Measurements from ENCODE around the gene FUT6.

Gene FUT6

DNA sequence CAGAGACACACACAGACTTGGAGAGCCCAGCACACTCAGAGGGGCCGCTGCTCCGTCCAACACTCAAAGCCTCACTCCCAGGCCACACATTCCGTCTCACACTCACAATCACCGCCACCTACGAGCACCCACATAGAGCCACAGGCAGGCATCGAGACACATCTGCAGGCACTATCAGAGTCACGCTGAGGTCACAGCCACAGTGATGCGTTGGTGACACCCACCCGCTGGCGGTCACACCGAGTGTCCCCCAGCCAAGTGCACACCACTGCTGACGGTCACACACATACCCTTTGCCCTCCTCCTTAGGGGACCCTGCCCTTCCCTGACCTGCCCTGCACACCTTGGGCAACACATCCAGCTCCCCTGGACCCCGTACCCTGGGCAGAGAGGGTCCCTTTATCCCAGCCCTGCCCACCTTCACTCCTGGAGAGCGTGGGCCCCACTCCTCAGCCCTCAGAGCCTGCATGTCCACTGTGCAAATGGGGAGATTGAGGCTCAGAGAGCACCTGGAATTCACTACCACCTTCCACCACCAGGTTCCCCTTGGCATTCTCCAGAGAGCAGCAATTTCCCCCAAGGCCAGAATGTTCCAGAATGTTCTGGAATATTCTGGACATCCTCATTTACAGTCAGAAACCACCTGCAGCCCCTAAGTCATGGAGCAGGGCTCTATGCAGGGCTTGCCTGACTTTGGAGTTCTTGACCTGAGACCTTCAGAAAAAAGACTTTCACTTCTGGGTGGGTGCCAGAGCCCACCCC is 25.4 kb upstream of the FUT6 start:
- Histone ChIP-seq H3K9me2 (ENCODE audit: low read depth, low read length) (no peaks in the 10 kb centered on the region), H3K79me2 (ENCODE audit: insufficient read depth, low read length) (no peaks in the 10 kb centered on the region), H2AFZ (ENCODE audit: low read length) (no peak overlapping the region), H3K4me1 (ENCODE audit: insufficient read depth, low read length, severe bottlenecking) (no peaks in the 10 kb centered on the region), H3K9ac (ENCODE audit: low read length) (no peak overlapping the region), H3K36me3 (ENCODE audit: insufficient read depth, low read length) (no peaks in the 10 kb centered on the region), H3K4me3 (ENCODE audit: low read depth, low read length, poor library complexity, severe bottlenecking) (no peak overlapping the region), H3K27me3 (ENCODE audit: insufficient read depth, low read length) (peaks cover 7% of the 10 kb centered on the region; the same call in 1 of the 2 replicates), H3K4me2 (ENCODE audit: low read length) (no peak overlapping the region), H3F3A (ENCODE audit: insufficient read depth, low read length) (no peaks in the 10 kb centered on the region), H3K9me3 (ENCODE audit: low read length) (no peaks in the 10 kb centered on the region), H4K20me1 (ENCODE audit: insufficient read depth, low read length) (no peaks in the 10 kb centered on the region), H3K27ac (ENCODE audit: low read depth, low read length, poor library complexity, severe bottlenecking) (no peak overlapping the region)
- TF ChIP-seq, protein P1, sequence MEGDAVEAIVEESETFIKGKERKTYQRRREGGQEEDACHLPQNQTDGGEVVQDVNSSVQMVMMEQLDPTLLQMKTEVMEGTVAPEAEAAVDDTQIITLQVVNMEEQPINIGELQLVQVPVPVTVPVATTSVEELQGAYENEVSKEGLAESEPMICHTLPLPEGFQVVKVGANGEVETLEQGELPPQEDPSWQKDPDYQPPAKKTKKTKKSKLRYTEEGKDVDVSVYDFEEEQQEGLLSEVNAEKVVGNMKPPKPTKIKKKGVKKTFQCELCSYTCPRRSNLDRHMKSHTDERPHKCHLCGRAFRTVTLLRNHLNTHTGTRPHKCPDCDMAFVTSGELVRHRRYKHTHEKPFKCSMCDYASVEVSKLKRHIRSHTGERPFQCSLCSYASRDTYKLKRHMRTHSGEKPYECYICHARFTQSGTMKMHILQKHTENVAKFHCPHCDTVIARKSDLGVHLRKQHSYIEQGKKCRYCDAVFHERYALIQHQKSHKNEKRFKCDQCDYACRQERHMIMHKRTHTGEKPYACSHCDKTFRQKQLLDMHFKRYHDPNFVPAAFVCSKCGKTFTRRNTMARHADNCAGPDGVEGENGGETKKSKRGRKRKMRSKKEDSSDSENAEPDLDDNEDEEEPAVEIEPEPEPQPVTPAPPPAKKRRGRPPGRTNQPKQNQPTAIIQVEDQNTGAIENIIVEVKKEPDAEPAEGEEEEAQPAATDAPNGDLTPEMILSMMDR (IDR thresholded peaks at IDR 0.05; ENCODE audit: low read length): no peak
- TF ChIP-seq EZH2 (IDR thresholded peaks at IDR 0.05; ENCODE audit: borderline replicate concordance, low read length): no peak

DNA sequence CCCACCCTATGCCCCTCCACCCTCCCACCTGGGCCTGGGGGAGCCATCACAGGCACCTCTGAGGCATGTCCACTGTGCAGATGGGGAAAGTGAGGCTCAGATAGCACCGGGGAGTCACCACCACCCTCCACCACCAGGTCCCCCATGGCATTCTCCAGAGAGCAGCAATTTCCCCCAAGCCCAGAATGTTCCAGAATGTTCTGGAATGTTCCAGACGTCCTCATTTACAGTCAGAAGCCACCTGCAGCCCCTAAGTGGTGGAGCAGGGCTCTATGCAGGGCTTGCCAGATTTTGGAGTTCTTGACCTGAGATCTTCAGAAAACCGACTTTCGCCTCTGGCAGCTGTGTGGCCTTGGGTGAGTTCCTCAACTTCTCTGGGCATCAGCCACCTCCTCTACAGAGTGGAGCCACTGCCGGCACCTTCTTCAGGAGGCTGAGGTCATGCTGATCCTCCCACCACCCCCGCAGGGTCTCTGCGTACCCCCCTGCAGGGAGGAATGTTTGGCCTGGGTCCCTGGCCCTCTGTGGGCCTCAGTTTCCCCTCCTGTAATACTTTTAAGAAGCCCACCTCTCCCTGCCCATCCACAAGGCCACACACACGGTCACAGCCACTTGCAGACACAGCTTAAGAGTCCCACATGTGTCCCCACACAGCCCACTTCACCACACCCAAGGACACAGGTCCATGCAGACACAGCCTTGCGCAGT is 24.7 kb upstream of the FUT6 start:
- H4K20me1 ChIP-seq (ENCODE audit: insufficient read depth, low read length): no peaks in the 10 kb centered on the region
- no peaks in the 10 kb centered on the region for H3K9me3 ChIP-seq (ENCODE audit: low read length)
- peaks cover 7% of the 10 kb centered on the region; the same call in 1 of the 2 replicates for H3K27me3 ChIP-seq (ENCODE audit: insufficient read depth, low read length)
- no peak overlapping the region for H3K27ac ChIP-seq (ENCODE audit: low read depth, low read length, poor library complexity, severe bottlenecking)
- H2AFZ ChIP-seq (ENCODE audit: low read length): no peak overlapping the region
- H3K4me1 ChIP-seq (ENCODE audit: insufficient read depth, low read length, severe bottlenecking): no peaks in the 10 kb centered on the region
- no peaks in the 10 kb centered on the region for H3K9me2 ChIP-seq (ENCODE audit: low read depth, low read length)
- H3K4me2 ChIP-seq (ENCODE audit: low read length): no peak overlapping the region
- no peaks in the 10 kb centered on the region for H3K36me3 ChIP-seq (ENCODE audit: insufficient read depth, low read length)
- H3F3A ChIP-seq (ENCODE audit: insufficient read depth, low read length): no peaks in the 10 kb centered on the region
- no peak overlapping the region for H3K9ac ChIP-seq (ENCODE audit: low read length)
- H3K4me3 ChIP-seq (ENCODE audit: low read depth, low read length, poor library complexity, severe bottlenecking): no peak overlapping the region
- TF ChIP-seq EZH2 (IDR thresholded peaks at IDR 0.05; ENCODE audit: borderline replicate concordance, low read length): no peak
- TF ChIP-seq, protein P1 (IDR thresholded peaks at IDR 0.05; ENCODE audit: low read length): no peak
- H3K79me2 ChIP-seq (ENCODE audit: insufficient read depth, low read length): no peaks in the 10 kb centered on the region

GRCh38 chr19:5863030-5863665 is 23.6 kb upstream of the FUT6 start:
- Histone ChIP-seq H3K9me2 (ENCODE audit: low read depth, low read length) (no peaks in the 10 kb centered on the region), H3K4me1 (ENCODE audit: insufficient read depth, low read length, severe bottlenecking) (no peaks in the 10 kb centered on the region), H3K9ac (ENCODE audit: low read length) (no peak overlapping the region), H3K79me2 (ENCODE audit: insufficient read depth, low read length) (no peaks in the 10 kb centered on the region), H3K4me2 (ENCODE audit: low read length) (no peak overlapping the region), H3K4me3 (ENCODE audit: low read depth, low read length, poor library complexity, severe bottlenecking) (no peak overlapping the region), H3F3A (ENCODE audit: insufficient read depth, low read length) (no peaks in the 10 kb centered on the region), H2AFZ (ENCODE audit: low read length) (no peak overlapping the region), H3K27me3 (ENCODE audit: insufficient read depth, low read length) (peaks cover 7% of the 10 kb centered on the region; the same call in 1 of the 2 replicates), H3K9me3 (ENCODE audit: low read length) (no peaks in the 10 kb centered on the region), H3K27ac (ENCODE audit: low read depth, low read length, poor library complexity, severe bottlenecking) (no peak overlapping the region), H3K36me3 (ENCODE audit: insufficient read depth, low read length) (no peaks in the 10 kb centered on the region), H4K20me1 (ENCODE audit: insufficient read depth, low read length) (no peaks in the 10 kb centered on the region)
- TF ChIP-seq, protein P1 (IDR thresholded peaks at IDR 0.05; ENCODE audit: low read length): no peak
- TF ChIP-seq EZH2 (IDR thresholded peaks at IDR 0.05; ENCODE audit: borderline replicate concordance, low read length): no peak
